Neuronal stem cell (in vitro differentiated cells): ENCODE measurements around the gene PDZD2.

Experiments used
- DNase-seq: peaks from one replicate; pipeline ENCODE4 v3.0.0-alpha.2; 2013; ENCODE audit warnings: low spot score
- H2AFZ ChIP-seq: one replicate; pipeline ENCODE4 v1.6.1; 2013; ENCODE audit warnings: mild to moderate bottlenecking, low read length, inconsistent platforms
- H2AK5ac ChIP-seq: 2 replicates; pipeline ENCODE4 v1.6.1; 2013; ENCODE audit warnings: low read depth, mild to moderate bottlenecking, inconsistent platforms, low read length, moderate library complexity, mixed read lengths
- H2BK120ac ChIP-seq: 2 replicates; pipeline ENCODE4 v1.6.1; 2013; ENCODE audit warnings: low read depth, mild to moderate bottlenecking, inconsistent platforms, low read length, moderate library complexity, mixed read lengths
- H2BK12ac ChIP-seq: one replicate; pipeline ENCODE4 v1.6.1; 2013; ENCODE audit warnings: low read length, inconsistent platforms
- H2BK15ac ChIP-seq: 2 replicates; pipeline ENCODE4 v1.6.1; 2013; ENCODE audit warnings: mild to moderate bottlenecking, low read length, inconsistent platforms, mixed read lengths
- H2BK5ac ChIP-seq: one replicate; pipeline ENCODE4 v1.6.1; 2013; ENCODE audit warnings: inconsistent platforms, mild to moderate bottlenecking, low read length, moderate library complexity
- H3K14ac ChIP-seq: one replicate; pipeline ENCODE4 v1.6.1; 2013; ENCODE audit warnings: low read length, inconsistent platforms
- H3K18ac ChIP-seq: 2 replicates; pipeline ENCODE4 v1.6.1; 2013; ENCODE audit warnings: low read length, inconsistent platforms
- H3K23ac ChIP-seq: 2 replicates; pipeline ENCODE4 v1.6.1; 2013; ENCODE audit warnings: low read depth, mild to moderate bottlenecking, mixed read lengths, low read length, inconsistent platforms; ENCODE audit not compliant: poor library complexity
- H3K27ac ChIP-seq: replicated peaks from 3 replicates; pipeline ENCODE4 v1.5.1; 2013; ENCODE audit warnings: low read length, inconsistent platforms
- H3K27me3 ChIP-seq, 3 experiments: 2 replicates each; pipeline ENCODE4 v1.6.1; 2013; ENCODE audit warnings: low read length in 3 of 3, mild to moderate bottlenecking in 2 of 3, inconsistent platforms in 1 of 3, low read depth in 1 of 3, mixed read lengths in 1 of 3, moderate library complexity in 1 of 3; ENCODE audit not compliant: control insufficient read depth in 3 of 3, insufficient read depth in 3 of 3
- H3K36me3 ChIP-seq, 2 donors: replicated peaks in 1 of 2; 2 replicates each; pipeline ENCODE4 v1.6.1; 2013; ENCODE audit warnings: low read length in 2 of 2; ENCODE audit not compliant: control insufficient read depth in 2 of 2, insufficient read depth in 2 of 2
- H3K4ac ChIP-seq: 2 replicates; pipeline ENCODE4 v1.6.1; 2013; ENCODE audit warnings: inconsistent platforms, mild to moderate bottlenecking, low read length, moderate library complexity
- H3K4me1 ChIP-seq, 2 donors: 1 replicate in 1 of 2; 2 replicates in 1 of 2; pipeline ENCODE4 v1.6.1; 2013; ENCODE audit warnings: low read length in 2 of 2, low read depth in 1 of 2; ENCODE audit not compliant: control insufficient read depth in 2 of 2, insufficient read depth in 1 of 2
- H3K4me2 ChIP-seq: one replicate; pipeline ENCODE4 v1.6.1; 2013; ENCODE audit warnings: mild to moderate bottlenecking, low read length, inconsistent platforms; ENCODE audit not compliant: insufficient read depth, poor library complexity, severe bottlenecking
- H3K4me3 ChIP-seq, 2 donors: 2 replicates each; pipeline ENCODE4 v1.5.1; 2013; ENCODE audit warnings: low read length in 2 of 2, mild to moderate bottlenecking in 2 of 2, inconsistent platforms in 1 of 2, moderate library complexity in 1 of 2
- H3K79me1 ChIP-seq: one replicate; pipeline ENCODE4 v1.6.1; 2013; ENCODE audit warnings: low read depth, mild to moderate bottlenecking, inconsistent platforms, low read length, moderate library complexity
- H3K9ac ChIP-seq: one replicate; pipeline ENCODE4 v1.6.1; 2013; ENCODE audit warnings: mild to moderate bottlenecking, low read depth, low read length, inconsistent platforms; ENCODE audit not compliant: poor library complexity
- H3K9me3 ChIP-seq, 2 donors: replicated peaks in 1 of 2; 2 replicates each; pipeline versions ENCODE3 to v1.6.1; 2013; ENCODE audit warnings: low read length in 2 of 2, mild to moderate bottlenecking in 2 of 2, inconsistent platforms in 1 of 2, low read depth in 1 of 2, mixed read lengths in 1 of 2, moderate library complexity in 1 of 2; ENCODE audit not compliant: control insufficient read depth in 2 of 2, insufficient read depth in 1 of 2
- H4K8ac ChIP-seq: one replicate; pipeline ENCODE4 v1.6.1; 2013; ENCODE audit warnings: low read depth, mild to moderate bottlenecking, inconsistent platforms, low read length, moderate library complexity
- H4K91ac ChIP-seq: one replicate; pipeline ENCODE4 v1.6.1; 2013; ENCODE audit warnings: low read length, low read depth, mild to moderate bottlenecking, inconsistent platforms; ENCODE audit not compliant: poor library complexity
- WGBS, 2 donors: extraction: QIAGEN DNeasy Blood & Tissue Kit; methylation state at CpG; one replicate each; pipeline ENCODE4 v1.1.7; 2013; ENCODE audit warnings: missing lambda C conversion rate in 2 of 2, mixed read lengths in 1 of 2; ENCODE audit not compliant: insufficient read length in 2 of 2, insufficient replicate concordance in 1 of 2; ENCODE audit errors: extremely low coverage in 2 of 2; 5-methylcytosine and 5-hydroxymethylcytosine counted together

The PDZD2 gene

DNA sequence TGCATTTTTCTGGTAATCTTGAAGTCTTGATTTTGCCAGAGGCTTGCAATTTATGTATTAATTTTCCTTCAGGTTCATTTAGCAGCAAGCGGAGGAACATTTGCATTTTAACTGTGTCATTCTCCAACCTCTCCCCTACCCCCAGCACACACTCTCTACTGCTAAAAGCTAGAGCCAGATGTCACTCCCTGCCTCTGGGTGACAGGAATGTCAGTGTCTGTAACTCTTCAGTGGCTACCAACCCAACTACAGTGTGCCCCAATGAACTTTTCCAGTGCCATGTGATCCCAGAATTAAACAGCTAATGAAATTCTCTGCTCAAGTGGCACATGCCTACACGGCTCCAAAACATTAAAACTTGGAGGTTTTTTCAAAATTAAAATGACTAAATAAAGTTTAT is 274.9 kb downstream of the PDZD2 start:
- Histone ChIP-seq H3K18ac (no peak overlapping the region), H3K9ac (no peak overlapping the region), H3K4ac (no peak overlapping the region), H3K9me3 (no peaks in the 10 kb centered on the region), H2AFZ (no peak overlapping the region), H2AK5ac (no peak overlapping the region), H4K8ac (no peak overlapping the region), H4K91ac (no peak overlapping the region), H2BK15ac (no peak overlapping the region), H2BK120ac (no peak overlapping the region), H3K4me2 (no peak overlapping the region), H3K27me3 (no peaks in the 10 kb centered on the region), H3K4me3 (no peak overlapping the region), H3K4me1 (peaks cover 5 to 10% of the 10 kb centered on the region in 2 donors), H3K36me3 (no peaks in the 10 kb centered on the region), H3K23ac (no peak overlapping the region), H2BK12ac (no peak overlapping the region), H3K79me1 (no peaks in the 10 kb centered on the region), H3K27ac (no peak overlapping the region), H2BK5ac (no peak overlapping the region), H3K14ac (no peak overlapping the region)
- no peak for DNase-seq
- no CpG with 5 or more reads among the region's 2 CpGs for WGBS, 2 donors

DNA sequence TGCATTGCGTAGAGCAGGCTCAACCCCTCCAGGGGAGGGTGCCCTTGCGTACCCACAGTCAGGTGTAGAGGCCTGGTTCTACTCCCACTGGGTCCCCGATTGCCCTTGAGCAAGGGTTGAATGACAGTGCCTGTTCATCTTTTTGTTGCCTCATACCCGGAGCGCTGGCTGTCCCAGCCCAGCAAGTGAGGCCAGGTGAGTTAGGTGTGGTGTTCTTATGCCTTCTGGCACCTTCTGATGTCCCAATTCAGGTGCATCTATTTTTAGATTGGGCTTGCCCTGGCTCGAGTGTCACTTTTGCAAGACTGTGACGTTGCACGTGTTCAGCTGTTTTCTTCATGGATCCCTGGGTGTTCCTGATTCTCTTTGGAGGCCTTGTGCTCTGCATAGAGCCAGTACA is 277.4 kb downstream of the PDZD2 start:
- no peak overlapping the region for H2BK15ac ChIP-seq
- H3K9me3 ChIP-seq, result no peaks in the 10 kb centered on the region
- H3K18ac ChIP-seq, result peak overlapping the region; percentile 75
- H2BK12ac ChIP-seq, result no peak overlapping the region
- no peak overlapping the region for H4K91ac ChIP-seq
- H3K4ac ChIP-seq, result no peak overlapping the region
- H2AK5ac ChIP-seq, result no peak overlapping the region
- DNase-seq, result no peak
- WGBS, 2 donors, result no CpG with 5 or more reads among the region's 8 CpGs
- peak overlapping the region; percentile 27 for H3K23ac ChIP-seq
- H4K8ac ChIP-seq, result no peak overlapping the region
- H3K4me2 ChIP-seq, result no peak overlapping the region
- H3K4me3 ChIP-seq, result no peak overlapping the region
- H3K36me3 ChIP-seq, result no peaks in the 10 kb centered on the region
- H3K4me1 ChIP-seq, result peaks cover 5 to 10% of the 10 kb centered on the region in 2 donors
- H3K27ac ChIP-seq, result no peak overlapping the region
- H2BK5ac ChIP-seq, result no peak overlapping the region
- H3K27me3 ChIP-seq, result no peaks in the 10 kb centered on the region
- H3K79me1 ChIP-seq, result no peaks in the 10 kb centered on the region
- no peak overlapping the region for H2BK120ac ChIP-seq
- H3K9ac ChIP-seq, result no peak overlapping the region
- peak overlapping the region; percentile 43 for H3K14ac ChIP-seq
- H2AFZ ChIP-seq, result no peak overlapping the region

DNA sequence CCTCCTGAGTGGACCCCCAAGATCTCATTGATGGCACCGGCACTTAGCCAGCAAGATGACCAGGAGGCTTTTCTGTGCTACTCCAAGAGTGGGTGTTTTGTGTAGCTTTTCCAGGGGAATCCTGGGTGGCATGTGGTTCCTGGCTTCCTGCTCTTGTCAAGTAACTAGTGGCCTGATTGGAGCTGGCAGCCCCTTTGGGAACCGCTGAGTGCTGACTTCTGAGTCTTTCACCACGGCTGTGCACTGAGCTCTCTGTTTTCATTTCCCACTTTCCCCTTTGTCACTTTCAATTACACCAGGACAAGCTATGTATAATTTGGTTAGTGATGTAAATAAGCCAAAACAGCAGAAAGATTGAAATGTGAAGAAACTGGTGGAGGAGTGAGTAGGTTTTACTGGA is 279.8 kb downstream of the PDZD2 start:
- no peak overlapping the region for H3K18ac ChIP-seq
- H2BK15ac ChIP-seq, result no peak overlapping the region
- no peak overlapping the region for H4K91ac ChIP-seq
- no peak overlapping the region for H3K23ac ChIP-seq
- H3K36me3 ChIP-seq, result no peaks in the 10 kb centered on the region
- H2BK5ac ChIP-seq, result no peak overlapping the region
- H3K4me1 ChIP-seq, result peaks cover 2 to 8% of the 10 kb centered on the region in 2 donors
- no peak overlapping the region for H2BK120ac ChIP-seq
- no peak overlapping the region for H3K4me2 ChIP-seq
- no peak overlapping the region for H2AFZ ChIP-seq
- H3K14ac ChIP-seq, result no peak overlapping the region
- no peak for DNase-seq
- H2AK5ac ChIP-seq, result no peak overlapping the region
- H3K27me3 ChIP-seq, result no peaks in the 10 kb centered on the region
- no peak overlapping the region for H3K9ac ChIP-seq
- WGBS, 2 donors, result no CpG with 5 or more reads among the region's 3 CpGs
- H3K4me3 ChIP-seq, result no peak overlapping the region
- no peak overlapping the region for H3K4ac ChIP-seq
- no peak overlapping the region for H2BK12ac ChIP-seq
- no peak overlapping the region for H4K8ac ChIP-seq
- no peaks in the 10 kb centered on the region for H3K79me1 ChIP-seq
- H3K27ac ChIP-seq, result no peak overlapping the region
- no peaks in the 10 kb centered on the region for H3K9me3 ChIP-seq

DNA sequence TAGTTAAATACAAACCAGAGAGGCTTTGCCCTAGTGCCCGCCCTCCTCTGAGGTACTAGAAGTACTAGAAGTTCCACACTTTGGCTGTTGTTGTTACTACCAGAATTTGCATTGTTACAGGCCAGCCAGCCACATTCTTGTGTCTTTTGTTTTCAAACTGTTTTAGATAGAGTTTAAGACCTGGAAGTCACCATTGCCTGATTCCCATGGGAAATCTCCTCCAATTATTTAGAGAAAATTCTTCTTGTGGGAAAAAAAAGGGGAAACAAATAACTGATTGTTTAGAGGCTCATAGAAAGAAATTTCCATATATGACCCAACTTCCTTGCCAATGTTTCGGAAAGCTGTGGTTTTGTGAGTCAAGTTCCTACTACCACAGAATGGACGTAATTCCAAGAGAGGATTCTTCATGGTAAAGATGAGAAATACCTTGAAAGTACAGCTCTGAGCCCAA is 282.9 kb downstream of the PDZD2 start:
- no peak overlapping the region for H3K23ac ChIP-seq
- no CpG with 5 or more reads among the region's 3 CpGs for WGBS, 2 donors

More for the DNA sequence above, 282.9 kb downstream of the PDZD2 start:
- Histone ChIP-seq H3K27ac (peak overlapping the region; percentile 38), H2BK12ac (no peak overlapping the region), H3K4me1 (peaks cover 0 to 4% of the 10 kb centered on the region in 2 donors), H3K36me3 (no peaks in the 10 kb centered on the region), H3K9me3 (no peaks in the 10 kb centered on the region), H2BK120ac (no peak overlapping the region), H3K9ac (no peak overlapping the region), H3K14ac (no peak overlapping the region), H4K8ac (no peak overlapping the region), H3K18ac (no peak overlapping the region), H3K4me2 (no peak overlapping the region), H3K4me3 (no peak overlapping the region), H2BK15ac (no peak overlapping the region), H2AFZ (peak overlapping the region; percentile 23), H2AK5ac (no peak overlapping the region), H4K91ac (no peak overlapping the region), H3K27me3 (no peaks in the 10 kb centered on the region), H3K4ac (no peak overlapping the region), H3K79me1 (no peaks in the 10 kb centered on the region), H2BK5ac (no peak overlapping the region)
- DNase-seq, result no peak
